ENCODE data around the gene RPLP2.

- TF ChIP-seq EP300 (IDR thresholded peaks at IDR 0.05; ENCODE audit: borderline replicate concordance) (no peak), NFIC (IDR thresholded peaks at IDR 0.05) (no peak), REST (IDR thresholded peaks at IDR 0.05; ENCODE audit: low read depth) (no peak), CEBPB (IDR thresholded peaks at IDR 0.05) (no peak), CREB1 (IDR thresholded peaks at IDR 0.05; ENCODE audit: low read depth) (no peak), USF1 (IDR thresholded peaks at IDR 0.05) (no peak), MAX (IDR thresholded peaks at IDR 0.05) (no peak)
Observed at GRCh38 chr11:789943-790342, 19.8 kb upstream of the RPLP2 start, which contains the start of gene CEND1.

All from Ishikawa (cell line).